Measurements from ENCODE around the gene RPL36.

The RPL36 gene

GRCh38 chr19:5694167-5694955 lies 4.3 kb downstream of the RPL36 start:
- no peak for DNase-seq (ENCODE audit: low read depth, low spot score)
- H3K4me3 ChIP-seq (ENCODE audit: low read depth, low read length): no peak overlapping the region
- in situ Hi-C loops (cut with HindIII; ENCODE audit: low sequenced_read_pairs): no loop called here
- TF ChIP-seq CTCF (IDR thresholded peaks at IDR 0.05; ENCODE audit: low read depth, low read length): no peak

GRCh38 chr19:5694956-5695648 lies 5.0 kb downstream of the RPL36 start:
- no peak for DNase-seq (ENCODE audit: low read depth, low spot score)
- H3K4me3 ChIP-seq (ENCODE audit: low read depth, low read length): no peak overlapping the region
- TF ChIP-seq CTCF (IDR thresholded peaks at IDR 0.05; ENCODE audit: low read depth, low read length): no peak
- in situ Hi-C loops (cut with HindIII; ENCODE audit: low sequenced_read_pairs): no loop called here

GRCh38 chr19:5695649-5696195 lies 5.6 kb downstream of the RPL36 start:
- DNase-seq (ENCODE audit: low read depth, low spot score): no peak
- H3K4me3 ChIP-seq (ENCODE audit: low read depth, low read length): no peak overlapping the region
- in situ Hi-C loops (cut with HindIII; ENCODE audit: low sequenced_read_pairs): no loop called here
- TF ChIP-seq CTCF (IDR thresholded peaks at IDR 0.05; ENCODE audit: low read depth, low read length): no peak

GRCh38 chr19:5696196-5697021 lies 6.3 kb downstream of the RPL36 start:
- no peak for DNase-seq (ENCODE audit: low read depth, low spot score)
- in situ Hi-C loops (cut with HindIII; ENCODE audit: low sequenced_read_pairs): no loop called here
- TF ChIP-seq CTCF (IDR thresholded peaks at IDR 0.05; ENCODE audit: low read depth, low read length): no peak
- no peak overlapping the region for H3K4me3 ChIP-seq (ENCODE audit: low read depth, low read length)

- DNase-seq (ENCODE audit: low read depth, low spot score): no peak
- in situ Hi-C loops (cut with HindIII; ENCODE audit: low sequenced_read_pairs): no loop called here
- no peak overlapping the region for H3K4me3 ChIP-seq (ENCODE audit: low read depth, low read length)
- no peak for TF ChIP-seq CTCF (IDR thresholded peaks at IDR 0.05; ENCODE audit: low read depth, low read length)
Measured at GRCh38 chr19:5697022-5697889, 7.2 kb downstream of the RPL36 start.
